DMS 273 treated with DMSO at 0.1 percent for 48 hours (cell line): Measurements from ENCODE around the gene DUOX1.
"Not testable (repeated sequence)": the region's sequence is repeated elsewhere in the genome, so short reads cannot be mapped to it uniquely, and the experiment has no call there.

ENCODE experiments used
- DNase-seq: peaks from one replicate; lab custom pipeline; 2025; lab: John Stamatoyannopoulos, UW

Gene DUOX1

DNA sequence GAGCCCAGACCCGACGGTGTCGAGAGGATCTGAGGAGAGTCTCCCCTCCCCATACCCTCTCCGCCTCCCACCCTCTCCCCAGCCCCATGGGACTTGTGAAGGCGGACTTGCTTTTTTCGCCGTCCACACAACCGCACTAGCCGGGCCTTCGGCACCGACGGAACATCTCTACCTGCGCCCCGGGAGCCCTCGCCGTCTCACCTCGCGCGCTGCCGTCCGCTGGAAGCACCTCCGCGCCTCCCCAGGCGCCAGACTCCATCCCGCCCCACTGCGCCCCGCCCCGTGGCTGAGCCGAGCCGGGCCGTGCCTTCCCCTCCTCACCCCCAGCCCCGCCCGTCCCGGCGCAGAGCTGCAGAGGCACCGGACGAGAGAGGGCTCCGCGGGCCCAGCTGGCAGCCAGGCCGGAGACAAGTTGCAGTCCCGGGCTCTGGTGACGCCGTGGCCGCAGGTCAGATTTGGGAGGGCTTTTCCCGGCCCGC, at the start of gene DUOX1, which contains the start of gene DUOXA1:
Gene DUOX1, plus strand, starts transcription at position 344 of the 479 bp plus-strand sequence. CDS start 1,973 bp downstream, outside the sequence.
Gene DUOXA1, minus strand, starts transcription at position 229 of the 479 bp plus-strand sequence. CDS start 6,865 bp downstream, outside the sequence.
- no peak for DNase-seq

DNA sequence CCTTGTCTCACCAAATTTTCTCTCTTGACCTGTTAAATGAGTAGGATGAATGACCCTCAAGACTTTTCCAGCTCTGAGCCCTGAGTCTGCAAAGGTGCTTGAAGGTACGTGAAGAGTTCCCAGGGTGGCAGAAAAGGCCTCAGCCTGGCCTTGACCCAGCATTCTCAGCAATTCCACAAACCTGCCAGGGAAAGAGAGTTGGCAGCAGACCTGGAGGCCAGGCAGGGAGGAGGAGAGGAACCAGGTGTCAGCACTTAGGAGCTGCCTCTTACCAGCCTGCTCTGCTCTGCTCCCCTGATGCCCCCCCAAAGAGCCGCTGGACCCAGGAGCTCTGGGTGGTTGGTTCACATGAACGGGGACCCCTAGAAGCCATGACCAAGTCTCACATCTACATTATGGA, 49.2 kb upstream of the DUOX1 start:
- DNase-seq: not testable (repeated sequence)

DNA sequence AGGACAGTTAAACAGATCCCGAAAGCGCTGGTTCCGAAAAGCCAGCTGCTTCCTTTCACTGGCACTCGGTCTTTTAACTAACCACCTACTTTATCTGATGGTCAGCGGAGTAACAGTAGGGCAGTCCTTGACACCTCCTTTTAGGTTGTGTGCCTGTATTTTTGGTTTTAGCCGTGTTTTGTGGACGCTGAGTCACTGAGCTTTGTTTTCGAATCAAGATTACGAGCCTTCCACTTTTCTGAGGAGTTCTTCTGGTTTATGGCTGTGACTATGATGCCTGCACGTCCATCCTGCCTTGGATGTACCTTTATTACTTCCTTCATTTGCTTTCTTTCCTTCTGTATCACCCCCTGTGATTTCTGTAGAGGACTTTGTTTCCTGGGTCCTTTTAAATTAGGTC, 47.4 kb upstream of the DUOX1 start:
- DNase-seq: not testable (repeated sequence)

DNA sequence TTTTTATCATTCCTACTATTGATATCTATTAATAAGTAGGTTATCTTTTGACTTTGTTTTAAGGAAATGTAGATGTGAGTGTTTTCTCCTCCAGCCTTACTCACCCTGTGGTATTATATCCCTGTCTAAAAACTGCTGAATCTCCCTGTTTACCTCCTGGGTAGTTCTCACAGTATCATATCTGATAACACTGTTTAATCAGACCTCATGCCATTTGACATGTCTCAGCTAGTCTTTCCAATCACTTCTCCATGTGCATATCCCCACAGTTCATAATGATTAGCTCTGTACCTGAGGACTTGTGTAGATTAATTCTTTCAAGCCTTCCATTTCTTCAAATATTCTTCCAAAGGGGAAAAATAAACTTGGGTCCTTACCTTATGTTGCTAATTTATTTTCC, 46.6 kb upstream of the DUOX1 start:
- DNase-seq: no peak

DNA sequence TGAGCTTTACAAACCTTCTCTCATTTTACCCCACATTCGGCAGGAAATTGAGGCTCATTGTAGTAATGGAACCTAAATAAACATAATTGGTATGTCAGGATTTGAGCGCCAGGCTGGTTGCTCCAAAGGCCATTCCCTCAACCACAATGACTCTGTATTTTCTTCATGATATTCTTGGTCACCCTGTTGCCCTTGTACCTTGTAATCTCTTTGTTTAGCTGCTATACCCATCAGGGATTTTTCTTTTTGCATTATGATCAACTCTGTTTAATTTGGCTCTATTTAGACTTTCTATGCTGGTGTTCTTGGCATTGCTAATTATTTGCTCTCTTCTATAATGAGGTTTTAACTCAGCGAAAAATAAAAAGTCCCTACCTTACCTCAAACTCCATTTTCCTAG, 45.6 kb upstream of the DUOX1 start:
- no peak for DNase-seq

DNA sequence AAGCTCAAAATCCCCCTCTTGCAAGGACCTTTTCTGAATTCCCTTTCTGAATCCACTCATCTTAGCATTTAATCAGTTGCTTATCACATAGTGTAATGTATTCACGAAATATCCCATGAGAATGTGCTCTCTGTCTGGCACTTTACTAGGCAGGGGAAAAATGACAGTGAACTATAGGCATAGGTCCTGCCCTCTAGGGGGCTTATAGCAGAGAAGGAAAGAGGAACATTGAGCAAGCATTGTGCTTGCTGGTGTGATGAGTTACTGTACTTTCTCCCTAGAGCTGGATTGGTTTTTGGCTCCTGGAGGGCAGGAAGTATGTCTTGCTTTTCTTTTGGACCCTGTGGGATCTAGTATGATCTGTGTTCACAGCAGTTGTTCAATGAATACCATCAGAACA, 42.3 kb upstream of the DUOX1 start:
- DNase-seq: no peak

DNA sequence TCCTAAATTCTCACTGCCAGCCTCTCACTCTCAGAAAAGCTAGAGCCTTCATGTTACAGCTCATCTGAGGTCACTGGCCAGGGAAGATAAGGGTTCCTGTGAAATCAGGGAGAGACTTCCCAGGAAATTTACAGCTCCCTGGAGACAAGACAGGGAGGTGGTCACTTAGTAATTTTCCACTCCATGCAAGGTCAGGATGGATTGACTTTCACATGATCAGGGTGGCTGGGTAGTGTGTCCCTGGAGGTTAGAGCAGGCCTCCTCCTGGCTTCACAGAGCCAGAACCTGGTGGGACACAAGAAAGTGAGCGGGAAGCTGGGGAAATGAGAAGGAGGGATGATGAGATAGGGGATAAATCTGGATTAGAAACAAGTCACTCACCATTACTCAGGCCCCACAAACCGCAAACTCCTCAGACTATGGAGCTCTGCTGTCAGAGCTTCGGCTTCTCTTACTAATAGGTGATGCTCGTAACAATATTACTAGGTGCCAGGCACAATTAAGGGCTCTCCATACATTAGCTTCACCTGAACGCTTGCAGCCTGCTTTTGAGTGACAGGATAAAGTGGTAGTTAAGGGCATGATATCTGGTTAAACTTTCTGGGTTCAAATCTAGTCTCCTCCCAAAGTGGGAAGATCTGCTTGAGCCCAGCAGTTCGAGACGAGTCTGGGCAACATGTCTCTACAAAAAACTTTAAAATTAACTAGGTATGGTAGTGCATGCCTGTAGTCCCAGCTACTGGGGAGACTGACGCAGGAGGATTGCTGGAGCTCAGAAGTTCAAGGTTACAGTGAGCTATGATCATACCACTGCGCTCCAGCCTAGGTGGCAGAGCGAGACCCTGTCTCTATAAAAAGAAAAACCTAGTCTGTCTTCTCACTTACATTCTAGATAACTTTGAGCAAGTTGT, 40.7 kb upstream of the DUOX1 start:
- DNase-seq: no peak

DNA sequence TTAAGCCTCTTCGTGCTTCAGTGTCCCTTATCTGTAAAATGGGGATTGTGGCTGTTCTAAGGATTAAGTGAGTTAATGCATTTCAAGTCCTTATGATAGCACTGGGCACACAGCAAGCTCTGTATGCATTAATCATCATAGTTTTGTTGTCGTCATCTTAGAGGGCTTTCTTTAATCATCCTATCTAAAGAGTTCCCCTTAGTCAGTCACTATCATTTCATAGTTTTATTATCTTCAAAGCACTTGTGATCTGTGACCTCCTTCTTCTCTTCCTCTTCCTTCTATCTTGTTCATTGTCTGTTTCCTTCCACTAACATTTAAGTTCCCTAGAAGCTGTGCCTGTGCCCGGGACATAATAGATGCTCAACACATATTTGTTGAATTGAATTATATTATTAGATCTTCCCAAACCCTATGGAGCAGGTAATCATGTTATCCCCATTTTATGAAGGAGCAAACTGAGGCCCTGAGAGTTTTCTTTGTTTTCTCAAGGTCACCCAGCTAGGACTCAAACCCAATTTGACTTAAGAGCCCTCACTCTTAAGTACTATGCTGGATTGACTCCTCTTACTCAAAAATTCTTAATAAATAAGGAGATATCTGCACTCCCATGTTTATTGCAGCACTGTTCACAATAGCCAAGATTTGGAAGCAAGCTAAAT, 40.0 kb upstream of the DUOX1 start:
- DNase-seq: no peak

DNA sequence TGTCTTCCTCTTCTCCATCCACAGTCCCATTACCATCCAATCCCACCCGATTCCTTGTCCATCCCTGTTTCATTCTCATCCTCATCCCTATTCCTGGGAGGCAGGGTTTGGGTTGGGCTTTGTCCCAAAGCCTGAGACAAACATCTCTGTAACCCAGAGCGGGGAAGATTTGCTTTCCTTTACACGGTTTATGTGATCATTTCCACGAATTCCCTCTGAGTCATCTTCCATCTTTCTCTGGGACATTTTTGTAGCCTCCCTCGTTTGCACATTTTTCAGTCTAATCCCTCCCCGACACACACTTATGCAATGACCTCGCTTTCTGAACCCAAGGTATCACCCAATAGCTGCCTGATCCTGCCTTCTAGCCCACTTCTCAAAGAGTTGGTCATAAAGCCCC, 38.6 kb upstream of the DUOX1 start:
- no peak for DNase-seq

DNA sequence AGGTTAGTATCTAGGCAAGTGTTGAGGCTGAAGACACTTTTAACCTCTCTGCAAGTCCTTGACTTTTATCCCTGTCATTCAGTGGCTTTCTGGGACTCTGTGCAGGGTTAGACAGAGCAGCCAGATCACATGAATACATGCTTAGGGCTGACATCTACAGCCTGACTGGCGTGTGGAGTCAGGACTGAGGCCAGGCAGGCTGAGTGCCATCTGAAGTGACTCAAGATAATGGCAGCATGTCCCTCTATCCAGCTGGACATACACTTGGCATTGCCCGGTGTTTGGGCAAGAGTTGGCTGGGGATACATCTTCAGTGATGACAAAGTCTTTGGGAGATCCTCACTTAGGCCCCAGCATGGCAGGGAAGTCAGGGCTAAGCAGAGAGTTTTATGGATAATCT, 38.2 kb upstream of the DUOX1 start:
- no peak for DNase-seq

DNA sequence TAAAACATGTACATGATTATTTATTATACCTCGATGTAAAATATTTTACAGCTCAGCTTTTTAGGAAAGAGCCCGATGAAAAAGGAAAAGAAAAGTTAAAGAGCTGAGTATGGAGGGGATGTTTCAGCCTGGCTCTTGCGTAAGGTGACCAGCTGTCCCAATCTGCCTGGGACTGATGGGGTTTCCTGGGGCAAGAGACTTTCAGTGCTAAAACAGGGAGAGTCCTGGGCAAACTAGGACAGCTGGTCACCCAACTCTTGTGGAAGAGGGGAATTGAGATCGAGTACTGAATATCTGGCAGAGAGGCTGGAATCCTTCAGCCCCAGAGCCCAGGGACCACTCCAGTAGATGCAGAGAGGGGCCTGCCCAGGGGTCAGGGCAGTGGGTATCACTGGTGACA, 36.8 kb upstream of the DUOX1 start:
- no peak for DNase-seq

DNA sequence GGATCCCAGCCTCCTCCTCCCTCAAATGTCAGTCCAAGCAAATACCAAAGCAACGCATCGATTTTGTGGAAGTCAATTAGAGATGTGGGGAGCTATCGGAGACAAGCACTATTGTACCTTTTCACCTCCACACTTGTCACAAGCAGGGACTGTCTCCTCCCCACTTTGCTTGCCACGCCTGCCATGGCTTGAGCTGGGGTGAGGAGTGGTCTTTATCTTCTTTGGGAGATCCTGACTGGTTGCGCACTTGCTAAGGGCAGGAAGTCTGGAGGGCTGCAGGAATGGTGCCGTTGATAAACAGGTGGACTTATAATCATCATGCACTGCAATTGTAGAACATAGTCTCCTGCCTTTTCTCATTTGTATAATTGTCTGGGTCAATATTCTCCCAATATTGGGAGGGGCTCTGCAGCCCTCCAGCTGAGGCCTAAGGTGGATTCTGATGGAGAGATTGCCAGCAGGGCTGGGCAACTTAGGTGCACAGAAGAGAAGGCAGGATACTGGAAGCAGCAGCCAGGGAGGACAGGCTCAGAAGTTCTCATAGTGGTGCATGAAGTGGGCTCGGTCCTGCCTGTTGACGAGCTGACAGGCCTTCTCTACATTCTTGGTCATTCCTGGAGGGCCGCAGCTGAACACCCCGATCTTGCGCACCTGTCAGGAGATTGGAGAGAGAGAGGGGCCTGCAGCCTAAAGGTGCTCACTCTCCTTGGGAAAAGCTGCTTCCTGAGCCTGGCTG, 36.0 kb upstream of the DUOX1 start:
- no peak for DNase-seq

DNA sequence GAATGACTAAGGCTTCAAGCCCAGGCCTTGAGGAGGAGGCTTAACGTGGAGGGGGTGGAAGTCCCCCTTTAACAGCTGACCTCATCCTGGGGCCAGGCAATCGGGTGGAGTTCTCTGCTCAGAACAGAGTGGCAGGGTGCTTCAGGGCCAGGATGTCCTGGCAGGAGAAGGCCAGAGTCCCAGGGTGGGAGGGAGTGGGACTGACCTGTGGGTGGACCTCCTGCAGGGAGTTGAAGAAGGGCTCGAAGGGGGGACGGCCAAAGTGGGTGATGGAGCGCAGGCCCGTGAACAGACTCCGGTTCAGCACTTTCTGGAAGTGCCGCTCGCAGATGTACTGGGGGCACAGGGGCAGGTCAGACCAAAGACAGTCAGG, 35.5 kb upstream of the DUOX1 start:
- no peak for DNase-seq

DNA sequence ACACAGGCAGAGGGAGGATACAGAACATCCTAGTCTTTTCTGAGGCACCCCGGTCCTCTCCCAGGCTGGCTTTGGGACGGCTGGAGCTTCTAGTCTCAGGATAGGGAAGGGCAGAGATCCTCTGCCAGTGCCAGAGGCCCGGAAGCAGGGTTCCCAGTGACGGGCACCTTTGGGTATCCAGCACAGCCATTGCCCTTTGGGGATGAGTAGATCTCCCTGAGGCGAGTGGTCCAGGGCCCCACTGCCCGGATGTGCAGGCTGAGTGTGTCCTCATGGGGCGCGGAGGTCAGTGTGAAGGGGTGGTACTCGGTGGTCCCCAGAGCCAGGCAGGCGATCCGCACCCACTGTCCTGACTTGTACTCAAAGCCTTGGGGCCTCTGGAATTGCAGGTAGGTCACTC, 34.1 kb upstream of the DUOX1 start:
- DNase-seq: no peak

DNA sequence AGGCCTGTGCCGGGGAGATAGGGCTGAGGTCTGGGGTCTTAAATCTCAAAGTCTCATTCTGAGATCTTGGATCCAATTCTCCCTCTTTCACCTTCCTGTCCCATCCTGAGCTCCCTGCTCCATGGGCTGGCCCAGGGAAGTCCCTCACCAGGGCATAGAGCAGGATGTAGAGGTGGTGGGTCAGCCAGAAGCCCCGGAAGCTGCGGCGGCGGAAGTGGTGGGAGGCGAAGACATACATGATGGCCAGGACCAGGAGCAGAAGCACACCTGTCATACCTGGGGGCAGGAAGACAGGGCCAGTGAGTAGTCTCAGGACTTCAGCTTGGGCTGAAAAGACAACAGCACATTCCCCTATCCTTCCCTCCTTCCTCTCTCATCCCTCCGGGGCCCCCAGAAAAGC, 32.3 kb upstream of the DUOX1 start:
- DNase-seq: no peak

DNA sequence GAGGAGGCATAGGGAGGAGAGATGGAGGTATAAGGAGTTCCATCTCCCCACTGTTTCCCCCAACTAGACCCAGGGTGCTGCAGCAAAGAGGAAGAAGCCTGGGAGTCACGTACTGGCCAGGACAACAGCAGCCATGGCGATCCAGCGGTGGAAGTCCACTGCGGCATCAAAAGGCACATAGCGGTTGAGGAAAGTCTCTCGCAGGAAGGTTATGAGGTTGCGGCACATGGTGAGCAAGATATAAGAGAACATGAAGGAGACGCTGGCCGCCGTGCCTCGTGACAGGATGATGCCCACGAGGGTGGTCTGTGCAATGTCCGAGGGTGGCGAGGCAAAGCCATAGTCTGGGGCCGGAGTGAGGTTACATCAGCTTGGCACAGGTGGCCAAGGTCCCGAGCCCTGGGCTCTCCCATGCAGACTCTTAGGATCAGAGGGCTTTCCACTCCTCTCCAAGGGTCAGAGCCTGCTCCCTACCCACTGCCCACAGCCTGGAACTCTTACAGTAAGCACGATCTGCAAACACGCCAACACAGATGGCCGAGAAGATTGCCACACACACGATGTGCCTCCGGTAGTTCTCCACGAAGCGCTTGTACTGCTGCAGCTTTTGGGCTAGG, 30.1 kb upstream of the DUOX1 start:
- DNase-seq: no peak

DNA sequence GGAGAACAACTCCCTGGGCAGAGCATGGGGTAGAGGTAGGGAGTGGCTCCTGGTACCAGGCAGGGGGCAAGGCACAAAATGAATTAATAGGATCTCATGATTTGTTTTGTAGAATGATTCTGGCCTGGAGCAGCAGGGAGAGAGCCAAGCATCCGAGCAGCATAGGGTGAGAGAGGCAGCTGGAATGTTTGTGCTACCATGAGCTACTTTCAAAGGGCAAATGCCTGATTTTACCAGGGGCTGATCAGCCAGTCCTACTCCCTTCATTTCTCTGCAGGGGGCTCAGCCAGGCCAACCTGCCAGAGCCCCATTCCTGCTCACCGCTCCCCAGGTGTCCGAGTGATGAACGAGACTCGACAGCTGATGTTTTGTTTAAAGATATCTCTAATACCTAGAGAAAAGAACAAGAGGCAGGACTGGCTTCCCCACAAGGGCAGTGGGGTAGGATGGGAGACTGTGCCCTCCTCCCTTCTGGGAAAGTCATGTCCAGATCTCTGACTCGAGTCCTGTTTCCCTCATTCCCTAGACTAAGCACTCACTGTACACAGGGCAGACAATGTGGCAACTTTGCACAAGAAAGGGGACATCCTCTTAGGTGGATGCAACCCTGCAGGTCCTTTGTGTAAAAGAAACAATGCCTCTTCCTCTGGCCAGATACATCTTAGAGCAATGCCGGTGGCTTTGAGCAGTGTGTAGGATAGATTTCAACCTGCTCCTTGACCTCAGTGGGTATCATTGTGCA, 28.7 kb upstream of the DUOX1 start:
- DNase-seq: no peak

DNA sequence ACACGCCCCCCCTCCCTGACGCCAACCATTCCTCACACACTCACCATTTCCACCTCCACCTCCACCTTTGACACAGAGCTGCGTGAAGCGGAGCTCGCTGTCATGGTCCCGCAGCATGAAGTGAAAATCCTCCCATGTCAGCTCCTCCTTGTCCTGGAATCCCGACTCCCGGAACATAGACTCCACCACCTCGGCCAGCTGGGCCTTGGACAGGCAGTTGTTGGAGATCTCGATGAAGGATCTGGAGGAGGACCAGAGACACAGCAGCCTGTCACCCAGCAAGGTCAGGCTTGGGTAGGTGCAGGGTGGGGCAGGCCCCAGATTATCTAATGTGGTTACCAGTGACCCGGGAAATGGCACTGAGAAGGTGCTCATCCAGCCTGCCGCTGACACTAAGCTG, 28.0 kb upstream of the DUOX1 start:
- DNase-seq: no peak

DNA sequence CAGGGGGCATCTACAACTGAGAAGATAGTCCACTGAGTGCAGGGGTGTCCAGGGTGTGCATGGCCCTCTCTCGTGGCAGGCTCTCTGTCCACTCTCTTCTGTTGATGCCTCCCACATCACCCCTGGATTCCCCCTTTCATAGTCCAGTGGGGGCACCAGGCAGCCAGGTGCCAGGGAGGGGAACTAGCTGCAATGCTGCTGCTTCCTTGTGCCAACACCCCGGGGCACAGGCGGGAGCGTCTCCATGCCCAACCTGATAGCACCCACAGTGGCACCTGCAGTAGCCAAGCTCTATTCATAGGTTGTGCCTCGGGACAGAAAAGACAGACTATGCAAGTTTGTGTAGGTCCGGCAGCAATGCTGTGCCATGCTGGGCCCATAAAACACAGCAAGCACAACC, 27.6 kb upstream of the DUOX1 start:
- DNase-seq: no peak

DNA sequence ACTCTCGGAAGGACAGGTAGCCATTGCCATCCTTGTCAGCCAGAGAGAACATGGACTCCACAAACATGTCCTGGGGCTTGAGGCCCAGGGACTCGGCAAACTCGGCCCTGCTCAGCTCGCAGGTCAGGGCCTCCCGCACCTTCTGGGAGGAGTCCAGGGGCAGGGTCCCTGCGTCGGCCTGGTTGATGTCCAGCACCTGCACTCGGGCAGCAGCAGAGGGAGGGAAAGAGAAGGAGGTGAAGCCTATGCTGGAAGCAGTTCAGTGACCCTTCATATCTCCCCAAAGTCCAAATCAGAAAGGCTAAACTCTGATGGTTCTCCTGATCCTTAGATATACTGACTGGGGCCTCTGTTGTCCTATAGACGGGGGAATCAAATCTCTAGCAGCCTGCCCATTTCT, 25.6 kb upstream of the DUOX1 start:
- DNase-seq: not testable (repeated sequence)

DNA sequence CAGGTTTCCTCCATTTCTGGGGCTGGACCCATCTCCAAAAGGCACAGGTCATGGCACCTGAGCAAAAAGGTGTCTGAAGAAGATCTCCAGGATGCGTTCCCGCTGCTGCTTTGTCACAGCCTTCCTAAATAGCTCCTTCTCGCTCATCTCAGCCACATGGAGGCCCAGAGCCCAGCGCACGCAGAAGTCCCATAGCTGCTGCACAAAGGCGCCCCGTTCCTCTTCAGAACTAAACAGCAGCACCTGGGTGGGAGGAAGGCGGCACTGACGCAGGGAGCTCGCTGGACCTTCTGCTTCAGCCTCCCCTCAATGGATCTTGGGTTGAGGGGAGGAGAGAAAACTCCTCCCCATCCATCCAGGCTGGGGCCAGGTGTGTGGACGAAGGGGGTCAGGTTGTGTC, 24.2 kb upstream of the DUOX1 start:
- DNase-seq: no peak
